ENCODE results near the gene GPR119.
A peak's percentile ranks its signal among the peaks of the same experiment; 100 is the strongest.

The GPR119 gene

GRCh38 chrX:130401415-130402207 lies 16.1 kb upstream of the GPR119 start, which contains the start of gene RBMX2:
Gene RBMX2, plus strand, starts transcription at chrX:130401987. Its CDS starts 46 bp downstream, at chrX:130402033.
- TF ChIP-seq POLR2AphosphoS5 (IDR thresholded peaks at IDR 0.05; ENCODE audit: low read depth, low read length) (peak; percentile 83), SIN3A (IDR thresholded peaks at IDR 0.05; ENCODE audit: borderline replicate concordance, insufficient read depth, low read length) (no peak), TAF1 (IDR thresholded peaks at IDR 0.05; ENCODE audit: borderline replicate concordance, insufficient read depth, low read length) (peak; percentile 55; the same call in 1 of the 2 replicates), FOXP2 (optimal IDR thresholded peaks at IDR 0.05; ENCODE audit: borderline replicate concordance, extremely low read depth, extremely low read length, insufficient read depth) (no peak), REST (IDR thresholded peaks at IDR 0.05; ENCODE audit: insufficient read depth in 1 of 2, low read depth in 2 of 2, low read length in 2 of 2) (0 out of 4 replicates have a peak, but pooled peaks of 1 of the 2 experiments have one; percentile 14)

- TF ChIP-seq FOXP2 (optimal IDR thresholded peaks at IDR 0.05; ENCODE audit: borderline replicate concordance, extremely low read depth, extremely low read length, insufficient read depth), result no peak
- TF ChIP-seq REST (IDR thresholded peaks at IDR 0.05; ENCODE audit: insufficient read depth in 1 of 2, low read depth in 2 of 2, low read length in 2 of 2), result no peak
- no peak for TF ChIP-seq POLR2AphosphoS5 (IDR thresholded peaks at IDR 0.05; ENCODE audit: low read depth, low read length)
- no peak for TF ChIP-seq SIN3A (IDR thresholded peaks at IDR 0.05; ENCODE audit: borderline replicate concordance, insufficient read depth, low read length)
- no peak for TF ChIP-seq TAF1 (IDR thresholded peaks at IDR 0.05; ENCODE audit: borderline replicate concordance, insufficient read depth, low read length)
Measured at GRCh38 chrX:130395341-130395740, 9.9 kb upstream of the GPR119 start.

DNA sequence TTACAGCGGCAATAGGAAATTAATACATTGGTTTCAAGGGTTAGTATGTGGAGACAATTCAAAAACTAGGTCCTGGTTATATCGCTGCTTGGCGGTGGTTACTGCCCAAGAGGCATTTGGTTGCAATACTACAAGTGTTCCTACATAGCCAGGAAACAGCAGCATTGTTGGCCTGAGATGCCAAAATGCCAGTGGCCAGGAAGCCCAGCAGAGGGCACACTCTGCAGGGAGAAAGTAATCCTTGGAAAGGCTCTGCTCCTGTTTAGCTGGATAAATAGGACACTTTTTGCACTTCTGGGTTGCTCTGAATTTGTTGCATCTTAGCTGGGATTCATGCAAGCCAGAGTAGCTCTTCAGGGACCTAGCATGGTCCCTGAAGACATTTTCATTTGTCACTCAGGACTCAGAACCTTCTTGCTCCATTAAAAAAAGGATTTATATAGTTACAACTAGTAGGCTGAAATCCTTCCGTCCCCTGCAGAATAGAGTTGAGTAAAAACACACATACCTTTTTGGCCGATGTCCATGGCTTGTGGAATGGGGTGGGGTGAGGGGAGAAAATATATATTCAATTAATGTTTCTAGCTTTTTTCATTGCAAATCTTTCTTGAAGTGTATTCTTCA lies 8.1 kb upstream of the GPR119 start:
- TF ChIP-seq POLR2AphosphoS5 (IDR thresholded peaks at IDR 0.05; ENCODE audit: low read depth, low read length) (no peak), SIN3A (IDR thresholded peaks at IDR 0.05; ENCODE audit: borderline replicate concordance, insufficient read depth, low read length) (no peak), TAF1 (IDR thresholded peaks at IDR 0.05; ENCODE audit: borderline replicate concordance, insufficient read depth, low read length) (no peak)

- no peak for TF ChIP-seq POLR2AphosphoS5 (IDR thresholded peaks at IDR 0.05; ENCODE audit: low read depth, low read length)
- no peak for TF ChIP-seq REST (IDR thresholded peaks at IDR 0.05; ENCODE audit: insufficient read depth in 1 of 2, low read depth in 2 of 2, low read length in 2 of 2)
- TF ChIP-seq TAF1 (IDR thresholded peaks at IDR 0.05; ENCODE audit: borderline replicate concordance, insufficient read depth, low read length), result no peak
- TF ChIP-seq SIN3A (IDR thresholded peaks at IDR 0.05; ENCODE audit: borderline replicate concordance, insufficient read depth, low read length), result no peak
- no peak for TF ChIP-seq FOXP2 (optimal IDR thresholded peaks at IDR 0.05; ENCODE audit: borderline replicate concordance, extremely low read depth, extremely low read length, insufficient read depth)
Measured at GRCh38 chrX:130386408-130386808, 934 bp upstream of the GPR119 start.

DNA sequence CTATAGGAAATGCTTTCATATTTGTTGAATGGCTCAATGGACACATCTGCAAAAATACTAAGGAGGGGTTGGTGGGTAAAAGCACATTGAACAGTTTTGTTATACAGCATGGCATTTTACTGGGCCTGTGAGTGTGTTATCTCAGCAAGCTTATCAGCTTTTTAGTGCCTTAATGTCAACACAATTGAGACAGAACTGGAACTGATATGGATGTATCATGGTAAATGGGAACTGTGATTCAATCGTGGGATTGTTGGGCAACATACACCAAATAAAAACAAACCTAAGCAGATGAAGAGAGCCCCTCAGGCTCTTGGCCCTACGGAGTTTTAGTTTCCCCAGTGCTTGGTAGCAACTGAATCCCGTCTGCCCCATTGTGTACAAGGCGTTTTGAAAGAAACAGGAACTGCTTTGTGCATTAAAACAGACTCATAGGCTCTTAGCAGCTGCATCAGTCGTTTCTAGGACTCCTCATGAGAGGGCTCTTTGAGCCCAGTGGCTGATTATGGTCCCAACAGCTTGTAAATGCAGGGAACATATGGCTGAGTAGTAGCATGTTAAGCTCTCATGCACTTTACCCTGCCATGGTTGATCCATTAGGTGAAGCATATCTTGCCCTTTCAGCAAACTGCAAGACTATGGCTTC lies 7.3 kb downstream of the GPR119 start:
- TF ChIP-seq FOXP2 (optimal IDR thresholded peaks at IDR 0.05; ENCODE audit: borderline replicate concordance, extremely low read depth, extremely low read length, insufficient read depth), result no peak
- TF ChIP-seq REST (IDR thresholded peaks at IDR 0.05; ENCODE audit: insufficient read depth in 1 of 2, low read depth in 2 of 2, low read length in 2 of 2), result no peak
- no peak for TF ChIP-seq SIN3A (IDR thresholded peaks at IDR 0.05; ENCODE audit: borderline replicate concordance, insufficient read depth, low read length)
- TF ChIP-seq POLR2AphosphoS5 (IDR thresholded peaks at IDR 0.05; ENCODE audit: low read depth, low read length), result no peak
- TF ChIP-seq TAF1 (IDR thresholded peaks at IDR 0.05; ENCODE audit: borderline replicate concordance, insufficient read depth, low read length), result no peak

All from PFSK-1 (cell line).